ENCODE results near the gene SMARCC1.
"Not testable (repeated sequence)": the region's sequence is repeated elsewhere in the genome, so short reads cannot be mapped to it uniquely, and the experiment has no call there.

SMARCC1 gene

GRCh38 chr3:47772047-47772446 lies 9.6 kb downstream of the SMARCC1 start:
- DNase-seq = no peak
- Histone ChIP-seq H3K4me1 (ENCODE audit: control insufficient read depth, insufficient read depth, low read length, poor library complexity, severe bottlenecking) (no peaks in the 10 kb centered on the region), H3K36me3 (ENCODE audit: control insufficient read depth, insufficient read depth, low read length) (peaks cover 19% of the 10 kb centered on the region), H3K4me3 (ENCODE audit: insufficient read depth, low read depth, low read length, poor library complexity, severe bottlenecking) (no peak overlapping the region), H3K27me3 (replicated peaks; ENCODE audit: control insufficient read depth, insufficient read depth, low read length, poor library complexity, severe bottlenecking) (no peaks in the 10 kb centered on the region), H3K9me3 (ENCODE audit: control insufficient read depth, low read length) (no peaks in the 10 kb centered on the region), H3K27ac (ENCODE audit: insufficient read depth, low read length, poor library complexity, severe bottlenecking) (no peak overlapping the region)

- DNase-seq = no peak
- Histone ChIP-seq H3K27ac (ENCODE audit: insufficient read depth, low read length, poor library complexity, severe bottlenecking) (no peak overlapping the region), H3K36me3 (ENCODE audit: control insufficient read depth, insufficient read depth, low read length) (peaks cover 18% of the 10 kb centered on the region), H3K9me3 (ENCODE audit: control insufficient read depth, low read length) (no peaks in the 10 kb centered on the region), H3K27me3 (replicated peaks; ENCODE audit: control insufficient read depth, insufficient read depth, low read length, poor library complexity, severe bottlenecking) (no peaks in the 10 kb centered on the region), H3K4me3 (ENCODE audit: insufficient read depth, low read depth, low read length, poor library complexity, severe bottlenecking) (no peak overlapping the region), H3K4me1 (ENCODE audit: control insufficient read depth, insufficient read depth, low read length, poor library complexity, severe bottlenecking) (no peaks in the 10 kb centered on the region)
Measured at GRCh38 chr3:47766186-47766585, 15.5 kb downstream of the SMARCC1 start.

DNA sequence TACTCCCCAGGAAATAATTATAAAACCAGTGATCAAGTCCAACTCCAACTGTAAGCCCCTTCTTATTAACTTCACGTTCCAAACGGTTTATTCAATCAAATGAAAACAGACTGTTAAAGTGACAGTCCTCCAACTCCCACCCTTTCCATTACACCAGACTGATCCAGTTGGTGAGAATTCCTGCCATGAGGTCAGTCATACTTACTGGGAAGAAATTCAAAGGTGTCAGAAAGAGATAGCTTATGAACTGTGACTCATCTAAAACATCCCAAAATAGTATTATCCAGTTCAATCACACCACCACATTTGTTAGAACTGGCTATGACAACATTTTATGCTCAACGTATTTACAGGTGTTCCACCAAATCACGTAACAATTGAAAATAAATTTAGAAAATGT lies 19.5 kb downstream of the SMARCC1 start:
- Histone ChIP-seq H3K27me3 (replicated peaks; ENCODE audit: control insufficient read depth, insufficient read depth, low read length, poor library complexity, severe bottlenecking) (no peaks in the 10 kb centered on the region), H3K9me3 (ENCODE audit: control insufficient read depth, low read length) (no peaks in the 10 kb centered on the region), H3K4me3 (ENCODE audit: insufficient read depth, low read depth, low read length, poor library complexity, severe bottlenecking) (no peak overlapping the region), H3K27ac (ENCODE audit: insufficient read depth, low read length, poor library complexity, severe bottlenecking) (no peak overlapping the region), H3K36me3 (ENCODE audit: control insufficient read depth, insufficient read depth, low read length) (peaks cover 15% of the 10 kb centered on the region), H3K4me1 (ENCODE audit: control insufficient read depth, insufficient read depth, low read length, poor library complexity, severe bottlenecking) (no peaks in the 10 kb centered on the region)
- DNase-seq = no peak

DNA sequence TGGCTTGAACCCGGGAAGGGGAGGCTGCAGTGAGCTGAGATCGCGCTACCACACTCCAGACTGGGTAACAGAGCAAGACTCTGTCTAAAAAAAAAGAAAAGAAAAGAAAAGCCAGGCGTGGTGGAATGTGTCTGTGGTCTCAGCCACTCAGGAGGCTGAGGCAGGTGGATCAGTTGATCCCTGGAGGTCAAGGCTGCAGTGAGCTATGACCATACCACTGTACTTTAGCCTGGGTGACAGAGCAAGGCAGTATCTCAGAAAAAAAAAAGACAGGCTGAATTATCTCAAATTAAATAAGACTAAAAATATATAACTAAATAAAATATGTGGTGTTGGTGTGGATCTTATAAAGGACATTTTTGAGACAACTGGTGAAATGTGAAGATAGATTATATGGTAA lies 20.6 kb downstream of the SMARCC1 start:
- Histone ChIP-seq H3K27ac (ENCODE audit: insufficient read depth, low read length, poor library complexity, severe bottlenecking) (no peak overlapping the region), H3K36me3 (ENCODE audit: control insufficient read depth, insufficient read depth, low read length) (peaks cover 11% of the 10 kb centered on the region), H3K9me3 (ENCODE audit: control insufficient read depth, low read length) (no peaks in the 10 kb centered on the region), H3K27me3 (replicated peaks; ENCODE audit: control insufficient read depth, insufficient read depth, low read length, poor library complexity, severe bottlenecking) (no peaks in the 10 kb centered on the region), H3K4me3 (ENCODE audit: insufficient read depth, low read depth, low read length, poor library complexity, severe bottlenecking) (no peak overlapping the region), H3K4me1 (ENCODE audit: control insufficient read depth, insufficient read depth, low read length, poor library complexity, severe bottlenecking) (no peaks in the 10 kb centered on the region)
- no peak for DNase-seq

DNA sequence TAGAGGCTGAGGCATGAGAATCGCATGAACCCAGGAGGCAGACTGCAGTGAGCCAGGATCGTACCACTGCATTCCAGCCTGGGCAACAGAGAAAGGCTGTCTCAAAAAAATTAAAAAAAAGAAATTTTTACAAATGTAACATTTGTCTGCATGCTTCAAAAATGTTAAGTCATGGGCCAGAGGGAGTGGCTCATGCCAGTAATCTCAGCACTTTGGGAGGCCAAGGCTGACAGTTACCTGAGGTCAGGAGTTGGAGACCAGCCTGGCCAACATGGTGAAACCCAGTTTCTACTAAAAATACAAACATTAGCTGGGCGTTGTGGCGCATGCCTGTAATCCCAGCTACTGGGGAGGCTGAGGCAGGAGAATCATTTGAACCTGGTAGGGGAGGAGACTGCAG lies 21.5 kb downstream of the SMARCC1 start:
- peaks cover 11% of the 10 kb centered on the region for H3K36me3 ChIP-seq (ENCODE audit: control insufficient read depth, insufficient read depth, low read length)
- H3K9me3 ChIP-seq (ENCODE audit: control insufficient read depth, low read length); H3K4me3 ChIP-seq (ENCODE audit: insufficient read depth, low read depth, low read length, poor library complexity, severe bottlenecking); DNase-seq; H3K27ac ChIP-seq (ENCODE audit: insufficient read depth, low read length, poor library complexity, severe bottlenecking); H3K27me3 ChIP-seq (replicated peaks; ENCODE audit: control insufficient read depth, insufficient read depth, low read length, poor library complexity, severe bottlenecking); H3K4me1 ChIP-seq (ENCODE audit: control insufficient read depth, insufficient read depth, low read length, poor library complexity, severe bottlenecking): not testable (repeated sequence)

DNA sequence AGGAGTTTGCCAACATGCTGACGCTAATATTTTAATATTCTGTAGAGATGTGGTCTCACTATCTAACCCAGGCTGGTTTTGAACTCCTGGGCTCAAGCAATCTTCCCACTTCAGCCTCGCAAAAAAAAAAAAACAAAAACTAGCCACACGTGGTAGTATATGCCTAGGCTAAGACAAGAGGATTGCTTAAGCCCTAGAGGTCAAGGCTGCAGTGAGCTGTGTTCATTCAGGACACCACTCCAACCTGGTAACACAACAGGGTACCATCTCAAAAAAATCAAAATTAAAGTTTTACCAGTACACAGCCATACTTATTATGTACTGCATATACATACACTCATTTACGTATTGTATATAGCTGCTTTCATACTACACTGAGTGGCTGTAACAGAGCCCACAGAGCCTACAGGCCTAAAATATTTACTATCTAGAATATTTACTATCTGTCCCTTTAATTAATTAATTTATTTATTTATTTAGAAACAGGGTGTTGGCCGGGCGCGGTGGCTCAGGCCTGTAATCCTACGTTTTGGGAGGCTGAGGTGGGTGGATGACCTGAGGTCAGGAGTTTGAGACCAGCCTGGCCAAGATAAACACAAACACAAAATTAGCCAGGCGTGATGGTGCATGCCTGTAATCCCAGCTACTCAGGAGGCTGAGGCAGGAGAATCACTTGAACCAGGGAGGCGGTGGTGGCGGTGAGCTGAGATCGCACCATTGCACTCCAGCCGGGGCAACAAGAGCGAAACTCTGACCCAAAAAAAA lies 23.2 kb downstream of the SMARCC1 start:
- no peak for DNase-seq
- Histone ChIP-seq H3K4me3 (ENCODE audit: insufficient read depth, low read depth, low read length, poor library complexity, severe bottlenecking) (no peak overlapping the region), H3K36me3 (ENCODE audit: control insufficient read depth, insufficient read depth, low read length) (no peaks in the 10 kb centered on the region), H3K27ac (ENCODE audit: insufficient read depth, low read length, poor library complexity, severe bottlenecking) (no peak overlapping the region), H3K9me3 (ENCODE audit: control insufficient read depth, low read length) (no peaks in the 10 kb centered on the region), H3K4me1 (ENCODE audit: control insufficient read depth, insufficient read depth, low read length, poor library complexity, severe bottlenecking) (no peaks in the 10 kb centered on the region), H3K27me3 (replicated peaks; ENCODE audit: control insufficient read depth, insufficient read depth, low read length, poor library complexity, severe bottlenecking) (no peaks in the 10 kb centered on the region)

GRCh38 chr3:47752716-47753115 lies 29.0 kb downstream of the SMARCC1 start:
- no peaks in the 10 kb centered on the region for H3K4me1 ChIP-seq (ENCODE audit: control insufficient read depth, insufficient read depth, low read length, poor library complexity, severe bottlenecking)
- H3K27ac ChIP-seq (ENCODE audit: insufficient read depth, low read length, poor library complexity, severe bottlenecking) = no peak overlapping the region
- H3K36me3 ChIP-seq (ENCODE audit: control insufficient read depth, insufficient read depth, low read length) = no peaks in the 10 kb centered on the region
- no peaks in the 10 kb centered on the region for H3K27me3 ChIP-seq (replicated peaks; ENCODE audit: control insufficient read depth, insufficient read depth, low read length, poor library complexity, severe bottlenecking)
- no peak for DNase-seq
- no peak overlapping the region for H3K4me3 ChIP-seq (ENCODE audit: insufficient read depth, low read depth, low read length, poor library complexity, severe bottlenecking)
- no peaks in the 10 kb centered on the region for H3K9me3 ChIP-seq (ENCODE audit: control insufficient read depth, low read length)

DNA sequence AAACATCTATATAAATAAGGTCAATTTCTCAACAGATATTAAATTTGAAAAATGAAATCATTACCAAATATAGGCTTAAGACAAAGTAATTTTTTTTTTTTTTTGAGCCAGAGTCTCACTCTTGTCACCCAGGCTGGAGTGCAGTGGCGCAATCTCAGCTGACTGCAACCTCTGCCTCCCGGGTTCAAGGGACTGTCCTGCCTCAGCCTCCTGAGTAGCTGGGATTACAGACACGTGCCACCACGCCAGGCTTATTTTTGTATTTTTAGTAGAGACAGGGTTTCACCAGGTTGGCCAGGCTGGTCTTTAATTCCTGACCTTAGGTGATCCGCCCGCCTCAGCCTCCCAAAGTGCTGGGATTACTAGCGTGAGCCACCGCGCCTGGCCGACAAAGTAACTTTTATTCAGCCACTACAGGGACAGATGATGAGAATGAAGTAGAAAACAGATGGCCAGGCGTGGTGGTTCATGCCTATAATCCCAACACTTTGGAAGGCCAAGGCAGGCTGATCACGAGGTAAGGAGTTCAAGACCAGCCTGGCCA lies 30.8 kb downstream of the SMARCC1 start:
- H3K9me3 ChIP-seq (ENCODE audit: control insufficient read depth, low read length); H3K4me3 ChIP-seq (ENCODE audit: insufficient read depth, low read depth, low read length, poor library complexity, severe bottlenecking): not testable (repeated sequence)

GRCh38 chr3:47747558-47747957 lies 34.1 kb downstream of the SMARCC1 start:
- Histone ChIP-seq H3K9me3 (ENCODE audit: control insufficient read depth, low read length) (no peaks in the 10 kb centered on the region), H3K27ac (ENCODE audit: insufficient read depth, low read length, poor library complexity, severe bottlenecking) (no peak overlapping the region), H3K36me3 (ENCODE audit: control insufficient read depth, insufficient read depth, low read length) (peaks cover 14% of the 10 kb centered on the region), H3K27me3 (replicated peaks; ENCODE audit: control insufficient read depth, insufficient read depth, low read length, poor library complexity, severe bottlenecking) (no peaks in the 10 kb centered on the region), H3K4me3 (ENCODE audit: insufficient read depth, low read depth, low read length, poor library complexity, severe bottlenecking) (no peak overlapping the region), H3K4me1 (ENCODE audit: control insufficient read depth, insufficient read depth, low read length, poor library complexity, severe bottlenecking) (no peaks in the 10 kb centered on the region)
- DNase-seq = no peak

More for the DNA sequence above, 30.8 kb downstream of the SMARCC1 start:
- H3K36me3 ChIP-seq (ENCODE audit: control insufficient read depth, insufficient read depth, low read length); H3K27me3 ChIP-seq (replicated peaks; ENCODE audit: control insufficient read depth, insufficient read depth, low read length, poor library complexity, severe bottlenecking); H3K27ac ChIP-seq (ENCODE audit: insufficient read depth, low read length, poor library complexity, severe bottlenecking); DNase-seq; H3K4me1 ChIP-seq (ENCODE audit: control insufficient read depth, insufficient read depth, low read length, poor library complexity, severe bottlenecking): not testable (repeated sequence)

DNA sequence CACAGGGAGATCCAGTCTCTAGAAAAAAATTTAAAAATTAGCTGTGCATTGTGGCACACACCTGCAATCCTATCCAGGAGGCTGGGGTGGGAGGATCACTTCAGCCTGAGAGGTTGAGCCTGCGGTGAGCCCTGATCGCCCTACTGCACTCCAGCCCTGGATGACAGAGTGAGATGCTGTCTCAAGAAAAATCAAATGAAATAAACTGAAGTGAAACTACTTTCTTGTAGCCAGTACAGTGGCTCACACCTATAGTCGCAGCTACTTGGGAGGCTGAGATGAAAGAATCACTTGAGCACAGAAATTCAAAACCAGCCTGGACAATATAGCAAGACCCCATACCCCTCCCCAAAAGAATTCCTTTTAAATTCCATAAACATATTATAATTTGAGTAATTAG lies 35.4 kb downstream of the SMARCC1 start:
- DNase-seq = no peak
- H3K27ac ChIP-seq (ENCODE audit: insufficient read depth, low read length, poor library complexity, severe bottlenecking) = no peak overlapping the region
- H3K36me3 ChIP-seq (ENCODE audit: control insufficient read depth, insufficient read depth, low read length) = peaks cover 18% of the 10 kb centered on the region
- no peaks in the 10 kb centered on the region for H3K4me1 ChIP-seq (ENCODE audit: control insufficient read depth, insufficient read depth, low read length, poor library complexity, severe bottlenecking)
- H3K9me3 ChIP-seq (ENCODE audit: control insufficient read depth, low read length) = no peaks in the 10 kb centered on the region
- no peaks in the 10 kb centered on the region for H3K27me3 ChIP-seq (replicated peaks; ENCODE audit: control insufficient read depth, insufficient read depth, low read length, poor library complexity, severe bottlenecking)
- no peak overlapping the region for H3K4me3 ChIP-seq (ENCODE audit: insufficient read depth, low read depth, low read length, poor library complexity, severe bottlenecking)
